Measurements from ENCODE around the gene TBC1D22A.

DNA sequence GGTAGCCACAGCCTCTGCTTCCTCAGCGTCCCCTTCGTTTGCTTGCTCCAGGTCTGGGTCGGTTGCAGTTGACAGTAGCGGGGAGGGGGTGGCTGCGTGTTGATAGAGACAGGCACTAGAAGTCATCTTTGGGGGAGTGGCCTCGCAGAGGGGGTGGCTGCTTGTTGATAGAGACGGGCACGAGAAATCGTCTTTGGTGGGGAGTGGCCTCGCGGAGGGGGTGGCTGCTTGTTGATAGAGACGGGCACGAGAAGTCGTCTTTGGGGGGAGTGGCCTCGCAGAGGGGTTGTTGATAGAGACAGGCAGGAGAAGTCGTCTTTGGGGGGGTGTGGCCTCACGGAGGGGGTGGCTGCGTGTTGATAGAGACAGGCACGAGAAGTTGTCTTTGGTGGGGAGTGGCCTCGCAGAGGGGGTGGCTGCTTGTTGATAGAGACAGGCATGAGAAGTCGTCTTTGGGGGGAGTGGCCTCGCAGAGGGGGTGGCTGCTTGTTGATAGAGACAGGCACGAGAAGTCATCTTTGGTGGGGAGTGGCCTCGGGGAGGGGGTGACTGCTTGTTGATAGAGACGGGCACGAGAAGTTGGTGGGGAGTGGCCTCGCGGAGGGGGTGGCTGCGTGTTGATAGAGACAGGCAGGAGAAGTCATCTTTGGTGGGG, 328.3 kb downstream of the TBC1D22A start:
- no peak for TF ChIP-seq JUNB (IDR thresholded peaks at IDR 0.05; ENCODE audit: unreplicated experiment)
- no peak for TF ChIP-seq EZH2phosphoT487 (IDR thresholded peaks at IDR 0.05; ENCODE audit: unreplicated experiment)
- TF ChIP-seq, protein P1, sequence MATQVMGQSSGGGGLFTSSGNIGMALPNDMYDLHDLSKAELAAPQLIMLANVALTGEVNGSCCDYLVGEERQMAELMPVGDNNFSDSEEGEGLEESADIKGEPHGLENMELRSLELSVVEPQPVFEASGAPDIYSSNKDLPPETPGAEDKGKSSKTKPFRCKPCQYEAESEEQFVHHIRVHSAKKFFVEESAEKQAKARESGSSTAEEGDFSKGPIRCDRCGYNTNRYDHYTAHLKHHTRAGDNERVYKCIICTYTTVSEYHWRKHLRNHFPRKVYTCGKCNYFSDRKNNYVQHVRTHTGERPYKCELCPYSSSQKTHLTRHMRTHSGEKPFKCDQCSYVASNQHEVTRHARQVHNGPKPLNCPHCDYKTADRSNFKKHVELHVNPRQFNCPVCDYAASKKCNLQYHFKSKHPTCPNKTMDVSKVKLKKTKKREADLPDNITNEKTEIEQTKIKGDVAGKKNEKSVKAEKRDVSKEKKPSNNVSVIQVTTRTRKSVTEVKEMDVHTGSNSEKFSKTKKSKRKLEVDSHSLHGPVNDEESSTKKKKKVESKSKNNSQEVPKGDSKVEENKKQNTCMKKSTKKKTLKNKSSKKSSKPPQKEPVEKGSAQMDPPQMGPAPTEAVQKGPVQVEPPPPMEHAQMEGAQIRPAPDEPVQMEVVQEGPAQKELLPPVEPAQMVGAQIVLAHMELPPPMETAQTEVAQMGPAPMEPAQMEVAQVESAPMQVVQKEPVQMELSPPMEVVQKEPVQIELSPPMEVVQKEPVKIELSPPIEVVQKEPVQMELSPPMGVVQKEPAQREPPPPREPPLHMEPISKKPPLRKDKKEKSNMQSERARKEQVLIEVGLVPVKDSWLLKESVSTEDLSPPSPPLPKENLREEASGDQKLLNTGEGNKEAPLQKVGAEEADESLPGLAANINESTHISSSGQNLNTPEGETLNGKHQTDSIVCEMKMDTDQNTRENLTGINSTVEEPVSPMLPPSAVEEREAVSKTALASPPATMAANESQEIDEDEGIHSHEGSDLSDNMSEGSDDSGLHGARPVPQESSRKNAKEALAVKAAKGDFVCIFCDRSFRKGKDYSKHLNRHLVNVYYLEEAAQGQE (IDR thresholded peaks at IDR 0.05; ENCODE audit: unreplicated experiment): no peak
- TF ChIP-seq, protein P2, sequence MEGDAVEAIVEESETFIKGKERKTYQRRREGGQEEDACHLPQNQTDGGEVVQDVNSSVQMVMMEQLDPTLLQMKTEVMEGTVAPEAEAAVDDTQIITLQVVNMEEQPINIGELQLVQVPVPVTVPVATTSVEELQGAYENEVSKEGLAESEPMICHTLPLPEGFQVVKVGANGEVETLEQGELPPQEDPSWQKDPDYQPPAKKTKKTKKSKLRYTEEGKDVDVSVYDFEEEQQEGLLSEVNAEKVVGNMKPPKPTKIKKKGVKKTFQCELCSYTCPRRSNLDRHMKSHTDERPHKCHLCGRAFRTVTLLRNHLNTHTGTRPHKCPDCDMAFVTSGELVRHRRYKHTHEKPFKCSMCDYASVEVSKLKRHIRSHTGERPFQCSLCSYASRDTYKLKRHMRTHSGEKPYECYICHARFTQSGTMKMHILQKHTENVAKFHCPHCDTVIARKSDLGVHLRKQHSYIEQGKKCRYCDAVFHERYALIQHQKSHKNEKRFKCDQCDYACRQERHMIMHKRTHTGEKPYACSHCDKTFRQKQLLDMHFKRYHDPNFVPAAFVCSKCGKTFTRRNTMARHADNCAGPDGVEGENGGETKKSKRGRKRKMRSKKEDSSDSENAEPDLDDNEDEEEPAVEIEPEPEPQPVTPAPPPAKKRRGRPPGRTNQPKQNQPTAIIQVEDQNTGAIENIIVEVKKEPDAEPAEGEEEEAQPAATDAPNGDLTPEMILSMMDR (conservative IDR thresholded peaks at IDR 0.05; ENCODE audit: low read depth in 2 of 2): no peak
- no peak for TF ChIP-seq ZNF114 (CRISPR knock-in tag; IDR thresholded peaks at IDR 0.05)
